Measurements from ENCODE around the gene ADAMTS15. TPM values are rescaled to one million over a fixed set of nuclear protein-coding genes. Genes with fewer than 3 reads are reported as not detected.

Gene ADAMTS15
- total and polyA plus RNA-seq, 10 of the 15 experiments (the other 5 are each of a cell fraction or from before 2014, with no cell fraction given), result not detected

GRCh38 chr11:130462931-130463330 is 14.5 kb downstream of the ADAMTS15 start:
- DNase-seq (ENCODE audit: low read depth, low spot score) (no peak), ATAC-seq (no peak), FAIRE-seq (no peak)
- Histone ChIP-seq H3K27me3 (replicated peaks in 1 of 2; ENCODE audit: control insufficient read depth in 2 of 2, insufficient read depth in 2 of 2, low read length in 1 of 2) (peaks cover 2 to 3% of the 10 kb centered on the region in 2 experiments; a peak in 3 of 4 replicates), H3K4me1 (ENCODE audit: control insufficient read depth, insufficient read depth, low read length) (no peaks in the 10 kb centered on the region), H3K9ac (ENCODE audit: control insufficient read depth, insufficient read depth, low read length) (no peak overlapping the region), H3K36me3 (ENCODE audit: control insufficient read depth in 2 of 2, insufficient read depth in 2 of 2, low read length in 1 of 2) (no peaks in the 10 kb centered on the region), H3K27ac (ENCODE audit: control insufficient read depth, insufficient read depth) (no peak overlapping the region), H2AFZ (ENCODE audit: control insufficient read depth, low read depth, low read length) (no peak overlapping the region), H3K4me3 (no peak overlapping the region), H3K9me3 (replicated peaks; ENCODE audit: control insufficient read depth, insufficient read depth, low read length) (no peaks in the 10 kb centered on the region), H3K79me2 (ENCODE audit: control insufficient read depth, insufficient read depth, low read length) (no peaks in the 10 kb centered on the region), H4K20me1 (ENCODE audit: control insufficient read depth, insufficient read depth) (no peaks in the 10 kb centered on the region), H3K4me2 (ENCODE audit: control insufficient read depth, insufficient read depth) (no peak overlapping the region)
- ChIA-PET SMC1A (ENCODE audit: uncharacterized antibody, unreplicated experiment) (no interaction called here), RAD21 (ENCODE audit: unreplicated experiment) (no interaction called here), POLR2A (no interaction called here), CTCF (interaction anchor here (0.8 kb wide), 1 partner anchor 27 kb away, joined by 4 read pairs; no protein-coding TSS in a partner anchor)
- TF ChIP-seq ATF3 (IDR thresholded peaks at IDR 0.05; ENCODE audit: borderline replicate concordance, extremely low read depth, low read depth, low read length) (no peak), ZZZ3 (IDR thresholded peaks at IDR 0.05; ENCODE audit: control insufficient read depth, insufficient read length, low read depth) (no peak)
- intact Hi-C loops (cut with micrococcal nuclease; ENCODE audit: unreplicated experiment), result no loop called here
- WGBS (ENCODE audit: insufficient coverage, insufficient replicate concordance, low lambda C conversion rate, missing lambda C conversion rate), result 52% methylated on average over 8 of the region's 8 CpGs
- BruUV-seq (replicated peaks), result no TSS peak
- in situ Hi-C loops (cut with MboI), result no loop called here

GRCh38 chr11:130464291-130464812 is 15.9 kb downstream of the ADAMTS15 start:
- Histone ChIP-seq H3K4me1 (ENCODE audit: control insufficient read depth, insufficient read depth, low read length) (no peaks in the 10 kb centered on the region), H3K36me3 (ENCODE audit: control insufficient read depth in 2 of 2, insufficient read depth in 2 of 2, low read length in 1 of 2) (no peaks in the 10 kb centered on the region), H3K4me2 (ENCODE audit: control insufficient read depth, insufficient read depth) (no peak overlapping the region), H4K20me1 (ENCODE audit: control insufficient read depth, insufficient read depth) (no peaks in the 10 kb centered on the region), H3K4me3 (no peak overlapping the region), H3K27ac (ENCODE audit: control insufficient read depth, insufficient read depth) (no peak overlapping the region), H3K9me3 (replicated peaks; ENCODE audit: control insufficient read depth, insufficient read depth, low read length) (no peaks in the 10 kb centered on the region), H3K9ac (ENCODE audit: control insufficient read depth, insufficient read depth, low read length) (no peak overlapping the region), H3K27me3 (replicated peaks in 1 of 2; ENCODE audit: control insufficient read depth in 2 of 2, insufficient read depth in 2 of 2, low read length in 1 of 2) (peaks cover 1 to 2% of the 10 kb centered on the region in 2 experiments; a peak in 2 of 4 replicates), H3K79me2 (ENCODE audit: control insufficient read depth, insufficient read depth, low read length) (no peaks in the 10 kb centered on the region), H2AFZ (ENCODE audit: control insufficient read depth, low read depth, low read length) (no peak overlapping the region)
- SMC1A ChIA-PET (ENCODE audit: uncharacterized antibody, unreplicated experiment), result no interaction called here
- CTCF ChIA-PET, result no interaction called here
- POLR2A ChIA-PET, result no interaction called here
- intact Hi-C loops (cut with micrococcal nuclease; ENCODE audit: unreplicated experiment), result no loop called here
- RAD21 ChIA-PET (ENCODE audit: unreplicated experiment), result no interaction called here
- no TSS peak for BruUV-seq (replicated peaks)
- in situ Hi-C loops (cut with MboI), result no loop called here
- ATAC-seq (no peak), DNase-seq (ENCODE audit: low read depth, low spot score) (no peak), FAIRE-seq (no peak)
- TF ChIP-seq JUNB (IDR thresholded peaks at IDR 0.05) (no peak), RBBP5 (conservative IDR thresholded peaks at IDR 0.05) (no peak), RB1 (IDR thresholded peaks at IDR 0.05; ENCODE audit: borderline replicate concordance) (no peak), CBX3 (IDR thresholded peaks at IDR 0.05; ENCODE audit: borderline replicate concordance, low read depth) (no peak), BCL11A (IDR thresholded peaks at IDR 0.05; ENCODE audit: low read depth, low read length) (no peak), RAD51 (IDR thresholded peaks at IDR 0.05) (no peak), HDAC2 (IDR thresholded peaks at IDR 0.05) (no peak), E2F4 (IDR thresholded peaks at IDR 0.05; ENCODE audit: low read depth, low read length) (no peak), SMAD5 (IDR thresholded peaks at IDR 0.05; ENCODE audit: low read depth) (no peak), STAT3 (IDR thresholded peaks at IDR 0.05; ENCODE audit: low read depth, low read length) (no peak), SIN3A (IDR thresholded peaks at IDR 0.05; ENCODE audit: low read depth, low read length) (no peak)
- TF ChIP-seq, protein P1, sequence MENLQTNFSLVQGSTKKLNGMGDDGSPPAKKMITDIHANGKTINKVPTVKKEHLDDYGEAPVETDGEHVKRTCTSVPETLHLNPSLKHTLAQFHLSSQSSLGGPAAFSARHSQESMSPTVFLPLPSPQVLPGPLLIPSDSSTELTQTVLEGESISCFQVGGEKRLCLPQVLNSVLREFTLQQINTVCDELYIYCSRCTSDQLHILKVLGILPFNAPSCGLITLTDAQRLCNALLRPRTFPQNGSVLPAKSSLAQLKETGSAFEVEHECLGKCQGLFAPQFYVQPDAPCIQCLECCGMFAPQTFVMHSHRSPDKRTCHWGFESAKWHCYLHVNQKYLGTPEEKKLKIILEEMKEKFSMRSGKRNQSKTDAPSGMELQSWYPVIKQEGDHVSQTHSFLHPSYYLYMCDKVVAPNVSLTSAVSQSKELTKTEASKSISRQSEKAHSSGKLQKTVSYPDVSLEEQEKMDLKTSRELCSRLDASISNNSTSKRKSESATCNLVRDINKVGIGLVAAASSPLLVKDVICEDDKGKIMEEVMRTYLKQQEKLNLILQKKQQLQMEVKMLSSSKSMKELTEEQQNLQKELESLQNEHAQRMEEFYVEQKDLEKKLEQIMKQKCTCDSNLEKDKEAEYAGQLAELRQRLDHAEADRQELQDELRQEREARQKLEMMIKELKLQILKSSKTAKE (IDR thresholded peaks at IDR 0.05; ENCODE audit: low read depth, poor library complexity, severe bottlenecking), result no peak
